ENCODE results near the gene CHST2.

CHST2 gene

DNA sequence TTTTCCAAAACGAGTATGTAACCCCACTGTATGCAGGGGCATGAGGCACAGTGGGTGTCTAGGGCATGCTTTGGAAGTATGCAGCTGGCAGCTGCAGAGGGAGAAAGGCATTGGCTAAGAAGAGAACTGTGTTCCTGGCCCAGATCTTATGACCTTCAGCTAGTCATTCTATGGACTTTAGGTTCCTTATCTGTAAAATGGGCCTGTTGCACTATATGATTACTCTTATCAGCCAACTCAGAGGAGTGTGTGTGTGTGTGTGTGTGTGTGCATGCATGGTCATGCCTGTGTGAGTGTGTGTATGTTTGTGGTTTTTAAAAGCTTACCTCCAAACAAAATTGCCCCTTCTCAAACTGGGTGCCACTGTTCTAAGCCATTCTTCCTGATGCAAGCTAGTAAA lies 27.4 kb upstream of the CHST2 start:
- in situ Hi-C loops (cut with HindIII; ENCODE audit: low pct_ligation_motif_present, low sequenced_read_pairs) = no loop called here
- Histone ChIP-seq H3K27ac (no peak overlapping the region), H3K27me3 (replicated peaks) (no peaks in the 10 kb centered on the region), H3K4me3 (ENCODE audit: low read depth, low read length) (no peak overlapping the region), H3K36me3 (replicated peaks) (no peaks in the 10 kb centered on the region)
- DNase-seq = no peak
- TF ChIP-seq, protein P1, sequence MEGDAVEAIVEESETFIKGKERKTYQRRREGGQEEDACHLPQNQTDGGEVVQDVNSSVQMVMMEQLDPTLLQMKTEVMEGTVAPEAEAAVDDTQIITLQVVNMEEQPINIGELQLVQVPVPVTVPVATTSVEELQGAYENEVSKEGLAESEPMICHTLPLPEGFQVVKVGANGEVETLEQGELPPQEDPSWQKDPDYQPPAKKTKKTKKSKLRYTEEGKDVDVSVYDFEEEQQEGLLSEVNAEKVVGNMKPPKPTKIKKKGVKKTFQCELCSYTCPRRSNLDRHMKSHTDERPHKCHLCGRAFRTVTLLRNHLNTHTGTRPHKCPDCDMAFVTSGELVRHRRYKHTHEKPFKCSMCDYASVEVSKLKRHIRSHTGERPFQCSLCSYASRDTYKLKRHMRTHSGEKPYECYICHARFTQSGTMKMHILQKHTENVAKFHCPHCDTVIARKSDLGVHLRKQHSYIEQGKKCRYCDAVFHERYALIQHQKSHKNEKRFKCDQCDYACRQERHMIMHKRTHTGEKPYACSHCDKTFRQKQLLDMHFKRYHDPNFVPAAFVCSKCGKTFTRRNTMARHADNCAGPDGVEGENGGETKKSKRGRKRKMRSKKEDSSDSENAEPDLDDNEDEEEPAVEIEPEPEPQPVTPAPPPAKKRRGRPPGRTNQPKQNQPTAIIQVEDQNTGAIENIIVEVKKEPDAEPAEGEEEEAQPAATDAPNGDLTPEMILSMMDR (IDR thresholded peaks at IDR 0.05; ENCODE audit: low read depth, low read length, missing control alignments) = no peak

- TF ChIP-seq, protein P1 (IDR thresholded peaks at IDR 0.05; ENCODE audit: low read depth, low read length, missing control alignments) = no peak
- DNase-seq = no peak
- in situ Hi-C loops (cut with HindIII; ENCODE audit: low pct_ligation_motif_present, low sequenced_read_pairs) = no loop called here
- H3K36me3 ChIP-seq (replicated peaks) = no peaks in the 10 kb centered on the region
- no peaks in the 10 kb centered on the region for H3K27me3 ChIP-seq (replicated peaks)
- no peak overlapping the region for H3K4me3 ChIP-seq (ENCODE audit: low read depth, low read length)
- no peak overlapping the region for H3K27ac ChIP-seq
Measured at GRCh38 chr3:143095813-143096212, 23.8 kb upstream of the CHST2 start.

DNA sequence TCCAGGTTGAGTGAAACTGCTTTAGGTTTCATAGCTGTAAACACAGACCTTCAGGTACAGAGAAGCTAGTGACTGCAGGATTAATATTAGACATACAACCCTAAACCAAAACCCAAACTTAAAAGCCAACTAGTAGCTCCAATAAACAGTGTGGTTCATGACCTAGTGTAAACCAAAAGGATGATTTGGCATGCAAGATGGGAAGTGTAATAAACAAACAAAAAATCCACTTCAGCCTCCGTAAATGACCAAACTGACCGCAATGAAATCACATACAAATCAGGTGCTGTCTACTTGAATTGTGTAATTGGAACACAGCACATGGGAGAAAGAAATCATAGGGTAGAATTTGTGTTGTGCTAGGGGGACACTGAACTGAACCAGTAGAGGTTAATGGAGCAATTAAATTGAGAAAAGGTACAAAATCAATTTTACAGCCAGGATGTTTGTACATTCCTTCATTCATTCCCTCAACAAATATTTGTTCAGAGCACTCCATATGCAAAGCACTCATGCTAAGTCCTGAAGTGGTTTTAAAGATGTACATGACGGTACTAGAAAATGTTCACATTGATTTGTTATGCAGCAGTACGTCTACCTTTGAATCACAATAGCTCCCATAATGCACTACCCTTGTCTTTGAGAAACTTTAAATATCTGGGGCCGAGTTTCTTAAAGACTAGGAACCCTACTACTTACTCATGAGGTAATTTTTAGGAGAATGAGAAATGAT lies 21.4 kb upstream of the CHST2 start:
- TF ChIP-seq, protein P1 (IDR thresholded peaks at IDR 0.05; ENCODE audit: low read depth, low read length, missing control alignments) = no peak
- no peak overlapping the region for H3K4me3 ChIP-seq (ENCODE audit: low read depth, low read length)
- in situ Hi-C loops (cut with HindIII; ENCODE audit: low pct_ligation_motif_present, low sequenced_read_pairs) = no loop called here
- H3K36me3 ChIP-seq (replicated peaks) = no peaks in the 10 kb centered on the region
- no peaks in the 10 kb centered on the region for H3K27me3 ChIP-seq (replicated peaks)
- DNase-seq = no peak
- no peak overlapping the region for H3K27ac ChIP-seq

DNA sequence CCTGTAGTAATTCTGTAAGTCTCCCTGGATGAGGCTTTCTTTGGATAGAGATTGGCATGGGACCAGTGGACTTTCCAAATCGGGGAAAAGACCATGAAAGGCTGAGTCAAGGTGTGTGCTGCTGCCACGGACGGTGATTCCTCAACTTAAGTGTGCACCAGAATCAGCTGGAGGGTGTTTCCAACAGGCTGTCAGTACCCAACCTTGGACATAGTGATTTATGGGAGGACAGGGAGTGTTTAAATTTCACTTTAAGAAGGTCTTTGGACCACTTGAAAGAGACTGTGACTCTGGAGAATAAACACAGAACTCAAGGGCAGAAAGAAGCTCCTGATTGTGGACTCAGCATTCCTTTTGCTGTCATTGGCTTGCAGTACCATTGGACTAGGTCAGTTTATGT lies 20.4 kb upstream of the CHST2 start:
- DNase-seq = no peak
- no peaks in the 10 kb centered on the region for H3K27me3 ChIP-seq (replicated peaks)
- in situ Hi-C loops (cut with HindIII; ENCODE audit: low pct_ligation_motif_present, low sequenced_read_pairs) = no loop called here

DNA sequence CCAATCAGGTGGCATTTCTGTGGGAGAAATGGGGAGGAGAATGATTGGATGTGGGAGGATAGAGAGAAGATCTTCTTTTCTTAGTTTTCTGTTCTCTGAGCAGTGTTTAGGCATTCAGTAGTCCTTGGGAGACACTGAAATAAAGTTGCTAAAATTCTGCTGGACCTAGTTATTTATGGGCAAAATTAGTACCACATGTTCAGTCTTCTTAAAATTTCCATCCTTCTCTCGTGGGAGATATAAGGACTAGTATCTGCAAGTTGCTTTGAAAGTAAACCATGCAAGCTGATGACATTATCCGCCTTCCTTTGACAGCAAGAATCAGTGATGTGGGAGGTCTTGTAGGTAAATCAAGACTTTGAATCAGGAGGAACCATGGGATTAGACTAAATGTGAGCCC lies 19.9 kb upstream of the CHST2 start:
- no peak for DNase-seq
- in situ Hi-C loops (cut with HindIII; ENCODE audit: low pct_ligation_motif_present, low sequenced_read_pairs) = no loop called here
- Histone ChIP-seq H3K27ac (no peak overlapping the region), H3K36me3 (replicated peaks) (no peaks in the 10 kb centered on the region), H3K27me3 (replicated peaks) (no peaks in the 10 kb centered on the region), H3K4me3 (ENCODE audit: low read depth, low read length) (no peak overlapping the region)
- TF ChIP-seq, protein P1 (IDR thresholded peaks at IDR 0.05; ENCODE audit: low read depth, low read length, missing control alignments) = no peak

More for the DNA sequence above, 20.4 kb upstream of the CHST2 start:
- TF ChIP-seq, protein P1 (IDR thresholded peaks at IDR 0.05; ENCODE audit: low read depth, low read length, missing control alignments) = no peak
- Histone ChIP-seq H3K27ac (no peak overlapping the region), H3K36me3 (replicated peaks) (no peaks in the 10 kb centered on the region), H3K4me3 (ENCODE audit: low read depth, low read length) (no peak overlapping the region)

GRCh38 chr3:143100451-143100850 lies 19.1 kb upstream of the CHST2 start:
- Histone ChIP-seq H3K27ac (no peak overlapping the region), H3K27me3 (replicated peaks) (no peaks in the 10 kb centered on the region), H3K36me3 (replicated peaks) (no peaks in the 10 kb centered on the region), H3K4me3 (ENCODE audit: low read depth, low read length) (no peak overlapping the region)
- in situ Hi-C loops (cut with HindIII; ENCODE audit: low pct_ligation_motif_present, low sequenced_read_pairs) = no loop called here
- TF ChIP-seq, protein P1 (IDR thresholded peaks at IDR 0.05; ENCODE audit: low read depth, low read length, missing control alignments) = no peak
- no peak for DNase-seq
